Measurements from ENCODE around the gene RTRAF.

The RTRAF gene

DNA sequence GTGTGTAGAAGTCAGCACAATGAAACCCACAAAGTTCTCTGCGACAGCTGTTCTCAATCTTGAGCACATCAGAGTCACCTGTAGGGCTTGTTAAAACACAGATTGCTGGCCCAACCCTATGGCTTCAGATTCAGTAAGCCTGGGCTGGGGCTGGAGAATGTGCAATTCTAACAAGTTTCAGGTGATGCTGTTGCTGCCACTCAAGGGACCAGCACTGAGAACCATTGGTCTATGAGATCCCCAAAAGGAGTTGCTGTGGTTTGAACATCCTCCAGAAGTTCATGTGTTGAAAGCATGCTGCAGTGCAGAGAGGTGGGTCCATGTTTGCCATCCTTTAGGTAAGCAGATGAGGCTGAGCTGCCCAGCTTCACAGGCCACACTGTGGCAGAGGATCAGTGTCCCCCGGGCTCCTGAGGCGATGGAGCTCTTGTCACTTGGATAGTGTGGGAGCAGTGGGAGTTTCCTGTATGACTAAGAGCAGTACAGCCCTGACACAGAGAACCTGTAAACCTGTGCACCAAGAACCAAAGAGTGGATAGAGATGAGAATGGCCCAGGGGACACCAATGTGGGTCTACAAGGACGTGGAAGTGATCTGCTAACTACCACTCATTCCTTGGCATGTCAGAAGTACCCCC lies 8.0 kb upstream of the RTRAF start:
- CTCF ChIA-PET, result interaction anchor here (1.3 to 4.9 kb wide), 8 partner anchors 8 to 329 kb away, joined by 3 to 62 read pairs (median 6); partner anchors contain the start of gene RTRAF
- TF ChIP-seq, protein P1, sequence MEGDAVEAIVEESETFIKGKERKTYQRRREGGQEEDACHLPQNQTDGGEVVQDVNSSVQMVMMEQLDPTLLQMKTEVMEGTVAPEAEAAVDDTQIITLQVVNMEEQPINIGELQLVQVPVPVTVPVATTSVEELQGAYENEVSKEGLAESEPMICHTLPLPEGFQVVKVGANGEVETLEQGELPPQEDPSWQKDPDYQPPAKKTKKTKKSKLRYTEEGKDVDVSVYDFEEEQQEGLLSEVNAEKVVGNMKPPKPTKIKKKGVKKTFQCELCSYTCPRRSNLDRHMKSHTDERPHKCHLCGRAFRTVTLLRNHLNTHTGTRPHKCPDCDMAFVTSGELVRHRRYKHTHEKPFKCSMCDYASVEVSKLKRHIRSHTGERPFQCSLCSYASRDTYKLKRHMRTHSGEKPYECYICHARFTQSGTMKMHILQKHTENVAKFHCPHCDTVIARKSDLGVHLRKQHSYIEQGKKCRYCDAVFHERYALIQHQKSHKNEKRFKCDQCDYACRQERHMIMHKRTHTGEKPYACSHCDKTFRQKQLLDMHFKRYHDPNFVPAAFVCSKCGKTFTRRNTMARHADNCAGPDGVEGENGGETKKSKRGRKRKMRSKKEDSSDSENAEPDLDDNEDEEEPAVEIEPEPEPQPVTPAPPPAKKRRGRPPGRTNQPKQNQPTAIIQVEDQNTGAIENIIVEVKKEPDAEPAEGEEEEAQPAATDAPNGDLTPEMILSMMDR (IDR thresholded peaks at IDR 0.05; ENCODE audit: control extremely low read depth, extremely low read depth, low read depth, missing control alignments), result no peak
- peak; percentile 18 for DNase-seq (ENCODE audit: extremely low spot score)
- POLR2A ChIA-PET, result no interaction called here

DNA sequence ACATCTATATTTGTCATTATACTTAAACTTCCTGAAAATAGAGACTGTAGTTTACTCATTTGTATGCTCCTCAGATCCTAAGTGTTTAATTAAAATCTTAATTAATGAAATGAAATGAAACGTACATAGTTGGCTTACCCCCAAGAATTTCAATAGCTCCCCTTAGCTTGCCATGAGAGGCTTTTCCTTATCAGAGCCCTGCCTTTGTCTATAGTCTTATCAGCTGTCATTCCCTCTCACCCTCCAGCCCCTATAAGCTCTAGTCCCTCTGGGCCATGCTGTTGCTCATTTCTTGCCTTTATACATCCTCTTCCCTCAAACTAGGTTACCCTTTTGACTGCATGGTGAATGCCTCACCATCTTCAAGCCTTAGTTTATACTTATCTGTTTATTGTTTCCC lies 1.1 kb upstream of the RTRAF start:
- TF ChIP-seq, protein P1 (IDR thresholded peaks at IDR 0.05; ENCODE audit: control extremely low read depth, extremely low read depth, low read depth, missing control alignments), result no peak
- DNase-seq (ENCODE audit: extremely low spot score), result no peak
- POLR2A ChIA-PET, result no interaction called here
- CTCF ChIA-PET, result interaction anchor here (5.2 kb wide), 1 partner anchor 9 kb away, joined by 47 read pairs; no protein-coding TSS in a partner anchor

DNA sequence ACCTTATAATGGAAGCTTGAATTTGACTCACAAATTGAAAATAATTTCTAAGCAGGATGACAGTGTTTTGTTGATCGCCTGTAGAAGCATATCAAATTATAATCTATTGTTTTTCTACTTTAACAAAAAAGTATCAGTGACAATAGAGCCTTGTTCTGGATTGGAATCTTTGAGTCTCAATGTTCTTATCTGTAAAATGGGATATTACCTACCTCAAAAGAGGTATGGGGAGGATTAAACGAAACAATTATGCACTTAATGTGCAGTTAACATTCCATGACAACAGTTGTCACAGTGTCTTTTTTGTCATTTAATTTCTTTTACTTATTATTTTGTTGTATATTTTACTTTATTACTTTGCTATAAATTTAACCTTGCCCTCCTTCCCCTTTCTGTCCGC lies 1.1 kb downstream of the RTRAF start:
- DNase-seq (ENCODE audit: extremely low spot score), result no peak
- ChIA-PET CTCF (interaction anchor here (5.2 kb wide), 1 partner anchor 12 kb away, joined by 47 read pairs; no protein-coding TSS in a partner anchor), POLR2A (no interaction called here)
- TF ChIP-seq, protein P1 (IDR thresholded peaks at IDR 0.05; ENCODE audit: control extremely low read depth, extremely low read depth, low read depth, missing control alignments), result no peak

DNA sequence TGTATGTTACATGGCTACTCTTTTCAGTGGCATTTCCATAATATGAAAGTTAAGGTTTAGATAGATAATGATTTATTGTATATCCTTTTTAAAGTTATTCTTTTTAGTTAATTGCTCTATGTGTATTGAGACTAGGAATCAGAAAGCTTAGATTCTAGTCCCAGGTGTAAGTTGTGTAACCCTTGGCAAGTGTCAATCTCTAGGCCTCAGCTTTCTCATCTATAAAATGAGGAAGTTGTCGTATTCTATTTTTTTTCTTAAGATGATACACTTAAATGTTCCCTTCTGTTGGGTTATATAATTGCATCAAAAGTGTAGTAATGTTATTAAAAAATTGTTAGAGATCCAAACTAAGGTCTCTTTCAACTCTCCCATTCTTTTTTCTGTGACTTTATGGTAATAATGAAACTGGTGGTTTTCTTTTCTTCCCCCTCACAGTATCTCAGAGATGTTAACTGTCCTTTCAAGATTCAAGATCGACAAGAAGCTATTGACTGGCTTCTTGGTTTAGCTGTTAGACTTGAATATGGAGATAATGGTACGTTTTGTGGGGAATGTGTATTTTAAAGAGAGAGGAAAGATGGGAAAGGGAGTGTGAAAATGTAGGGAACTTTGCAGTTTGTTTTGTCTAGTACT lies 4.1 kb downstream of the RTRAF start:
- ChIA-PET CTCF (interaction anchor here (1.3 to 4.0 kb wide), 2 partner anchors 10 to 15 kb away, joined by 3 to 34 read pairs; no protein-coding TSS in a partner anchor), POLR2A (no interaction called here)
- DNase-seq (ENCODE audit: extremely low spot score), result no peak
- TF ChIP-seq, protein P1 (IDR thresholded peaks at IDR 0.05; ENCODE audit: control extremely low read depth, extremely low read depth, low read depth, missing control alignments), result no peak

DNA sequence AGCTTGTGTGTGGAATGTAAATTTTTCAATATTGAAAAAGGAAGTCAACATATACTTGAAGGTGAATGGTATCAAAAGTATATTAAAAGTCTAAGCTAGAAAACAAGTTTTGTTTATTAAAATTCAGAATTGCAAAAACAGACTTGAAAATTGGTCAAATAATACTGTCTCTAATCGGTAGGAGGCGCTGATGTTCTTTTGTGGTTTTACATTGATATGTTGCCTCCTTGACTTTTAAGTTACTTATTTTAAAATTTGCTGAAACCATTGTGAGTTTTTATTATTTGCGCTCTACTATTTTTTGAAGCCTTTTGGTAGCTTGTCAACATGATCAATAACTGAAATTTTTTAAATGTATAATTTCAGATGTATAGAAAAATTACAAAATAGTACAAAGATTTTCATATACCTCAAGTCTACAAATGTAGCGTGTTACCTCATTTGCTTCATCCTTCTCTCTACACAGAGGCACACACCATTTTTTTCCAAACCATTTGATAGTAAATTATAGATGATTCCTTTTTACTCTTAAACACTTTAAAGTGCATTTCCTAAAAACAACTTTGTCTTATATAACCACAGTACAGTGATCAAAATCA lies 6.9 kb downstream of the RTRAF start:
- ChIA-PET CTCF (interaction anchor here (1.2 to 4.0 kb wide), 11 partner anchors 8 to 68 kb away, joined by 3 to 34 read pairs (median 5); no protein-coding TSS in a partner anchor), POLR2A (no interaction called here)
- DNase-seq (ENCODE audit: extremely low spot score), result no peak
- TF ChIP-seq, protein P1 (IDR thresholded peaks at IDR 0.05; ENCODE audit: control extremely low read depth, extremely low read depth, low read depth, missing control alignments), result peak; percentile 41

DNA sequence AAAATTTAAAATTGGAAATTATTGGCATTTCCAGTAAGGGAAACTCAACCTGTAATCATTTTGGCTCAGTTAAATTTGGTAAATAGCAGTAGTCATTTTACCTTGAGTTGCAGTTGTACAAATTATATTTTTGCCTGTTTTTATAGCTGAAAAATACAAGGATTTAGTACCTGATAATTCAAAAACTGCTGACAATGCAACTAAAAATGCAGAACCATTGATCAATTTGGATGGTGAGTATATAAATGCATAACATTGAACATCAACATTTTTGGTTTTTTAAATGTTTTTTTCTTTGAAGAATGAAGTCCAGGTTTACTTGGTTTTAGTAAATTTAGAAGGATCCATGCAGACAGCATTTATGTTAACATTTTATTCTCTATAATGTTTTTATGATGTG lies 9.0 kb downstream of the RTRAF start:
- no peak for DNase-seq (ENCODE audit: extremely low spot score)
- ChIA-PET POLR2A (no interaction called here), CTCF (interaction anchor here (1.1 to 1.5 kb wide), 2 partner anchors 10 to 20 kb away, joined by 4 read pairs; no protein-coding TSS in a partner anchor)
- TF ChIP-seq, protein P1 (IDR thresholded peaks at IDR 0.05; ENCODE audit: control extremely low read depth, extremely low read depth, low read depth, missing control alignments), result no peak
